B cell (primary cell): ENCODE data around the gene SLC13A2. TPM values are rescaled to one million over a fixed set of nuclear protein-coding genes. Genes with fewer than 3 reads are reported as not detected.

ENCODE experiments used
- ATAC-seq: fragments of 200-7000 bp; cut with Tn5 transposase; one replicate; pipeline ENCODE4 v1.10.0; 2021; ENCODE audit warnings: low read depth, mild to moderate bottlenecking, moderate number of reproducible peaks, moderate library complexity
- CTCF ChIA-PET: fragments of 350-600 bp; sonication (Branson Sonifier 250); formaldehyde crosslinking; loops from one replicate; lab custom pipeline; 2021; ENCODE audit warnings: antibody characterized with exemption, inconsistent platforms; lab: Charles Lee
- POLR2A ChIA-PET: fragments of 350-600 bp; sonication (Branson Sonifier 250); formaldehyde crosslinking; loops from one replicate; lab custom pipeline; 2021; ENCODE audit warnings: antibody characterized with exemption; lab: Charles Lee
- DNase-seq: peaks from one replicate; pipeline ENCODE4 v3.0.0; 2013
- H2AFZ ChIP-seq: 2 replicates; pipeline ENCODE4 v1.6.1; 2012; ENCODE audit warnings: mild to moderate bottlenecking, low read depth, low read length; ENCODE audit not compliant: insufficient read depth, poor library complexity, severe bottlenecking
- H3K27ac ChIP-seq, 2 donors: 1 replicate in 1 of 2; 2 replicates in 1 of 2; pipeline ENCODE4 v1.5.1; 2012 to 2013; ENCODE audit warnings: low read length in 2 of 2, mild to moderate bottlenecking in 2 of 2, moderate library complexity in 1 of 2
- H3K27me3 ChIP-seq, 4 experiments: fragments of 200-600 bp in 1 of 4; sonication (generic) in 1 of 4; replicated peaks in 1 of 4; 1 replicate in 2 of 4; 2 replicates in 2 of 4; pipeline versions ENCODE4 v1.6.1 to v1.7.0; 2013 to 2016; ENCODE audit warnings: low read length in 3 of 4, mild to moderate bottlenecking in 2 of 4, mixed read lengths in 1 of 4, moderate library complexity in 1 of 4; ENCODE audit not compliant: insufficient read depth in 4 of 4, control insufficient read depth in 3 of 4; ENCODE audit errors: control extremely low read depth in 1 of 4
- H3K36me3 ChIP-seq, 2 experiments: replicated peaks in 1 of 2; 1 replicate in 1 of 2; 2 replicates in 1 of 2; pipeline versions ENCODE4 v1.6.1 to v1.7.1; 2013; ENCODE audit warnings: low read length in 1 of 2; ENCODE audit not compliant: insufficient read depth in 2 of 2, control insufficient read depth in 1 of 2; ENCODE audit errors: control extremely low read depth in 1 of 2, extremely low read depth in 1 of 2
- H3K4me1 ChIP-seq, 2 donors: fragments of 200-600 bp in 1 of 2; sonication (generic) in 1 of 2; 1 replicate in 1 of 2; 2 replicates in 1 of 2; pipeline versions ENCODE4 v1.5.1 to v1.6.1; 2013 to 2017; ENCODE audit warnings: low read length in 2 of 2; ENCODE audit not compliant: control insufficient read depth in 2 of 2, insufficient read depth in 2 of 2
- H3K4me2 ChIP-seq: replicated peaks from 2 replicates; pipeline ENCODE3; 2012; ENCODE audit warnings: mild to moderate bottlenecking, low read depth, low read length; ENCODE audit not compliant: poor library complexity, severe bottlenecking
- H3K4me3 ChIP-seq, 5 experiments: fragments of 200-600 bp in 1 of 5; sonication (generic) in 1 of 5; 1 replicate in 3 of 5; 2 replicates in 2 of 5; pipeline versions ENCODE4 v1.5.1 to v1.7.0; 2011 to 2016; ENCODE audit warnings: low read length in 4 of 5, mild to moderate bottlenecking in 4 of 5, low read depth in 2 of 5, control low read depth in 1 of 5, moderate library complexity in 1 of 5; ENCODE audit not compliant: insufficient read depth in 1 of 5; ENCODE audit errors: control extremely low read depth in 1 of 5, extremely low read depth in 1 of 5
- H3K79me2 ChIP-seq: fragments of 200-600 bp; sonication (generic); one replicate; pipeline ENCODE4 v1.6.0; 2016; ENCODE audit warnings: low read length; ENCODE audit not compliant: control insufficient read depth, insufficient read depth
- H3K9ac ChIP-seq: fragments of 200-600 bp; sonication (generic); 2 replicates; pipeline ENCODE4 v1.6.1; 2017; ENCODE audit warnings: mild to moderate bottlenecking, low read length, moderate library complexity
- H3K9me3 ChIP-seq, 3 donors: one replicate each; pipeline versions ENCODE4 v1.6.1 to v1.7.1; 2013; ENCODE audit warnings: low read length in 2 of 3; ENCODE audit not compliant: control insufficient read depth in 2 of 3, insufficient read depth in 1 of 3; ENCODE audit errors: control extremely low read depth in 1 of 3
- H4K20me1 ChIP-seq: 2 replicates; pipeline ENCODE4 v1.6.0; 2012; ENCODE audit warnings: mild to moderate bottlenecking, low read length; ENCODE audit not compliant: insufficient read depth, control insufficient read depth, poor library complexity, severe bottlenecking
- H3K27ac Mint-ChIP-seq: one replicate; pipeline ENCODE4 v1.8.0; 2021; ENCODE audit warnings: mixed read lengths
- H3K27me3 Mint-ChIP-seq: one replicate; pipeline ENCODE4 v1.8.0; 2021; ENCODE audit warnings: mixed read lengths
- H3K4me1 Mint-ChIP-seq: one replicate; pipeline ENCODE4 v1.8.0; 2021; ENCODE audit warnings: mixed read lengths
- H3K4me3 Mint-ChIP-seq: one replicate; pipeline ENCODE4 v1.8.0; 2021; ENCODE audit warnings: mixed read lengths
- H3K9me3 Mint-ChIP-seq: one replicate; pipeline ENCODE4 v1.8.0; 2022; ENCODE audit warnings: mixed read lengths; ENCODE audit not compliant: insufficient read depth
- EZH2 ChIP-seq: IDR thresholded peaks from 2 replicates; pipeline ENCODE4 v1.6.1; 2012; ENCODE audit warnings: borderline replicate concordance, low read depth, mild to moderate bottlenecking, moderate library complexity, low read length; ENCODE audit not compliant: insufficient read depth, poor library complexity, severe bottlenecking
- WGBS: methylation state at CpG from one replicate; pipeline ENCODE4 v1.1.5; 2013; ENCODE audit warnings: missing lambda C conversion rate; ENCODE audit not compliant: insufficient coverage; 5-methylcytosine and 5-hydroxymethylcytosine counted together
- intact Hi-C: fragments of 100-400 bp; cut with micrococcal nuclease; formaldehyde crosslinking; loops from one replicate; pipeline ENCODE4 v1.10.0; 2022
- polyA minus RNA-seq: library from RNA; depleted of rRNA, polyadenylated mRNA; stranded (reverse); fragments of >200 nt; gene quantifications from 2 replicates; pipeline ENCODE4 v1.2.3, GENCODE V29; 2012
- polyA plus RNA-seq: library from polyadenylated mRNA; depleted of rRNA; stranded (reverse); fragments of >200 nt; gene quantifications from 2 replicates; pipeline ENCODE4 v1.2.3, GENCODE V29; 2012
- total RNA-seq, 2 donors: library from RNA; stranded (reverse); fragments of 120-200 nt in 1 of 2; gene quantifications; 1 replicate in 1 of 2; 2 replicates in 1 of 2; pipeline versions ENCODE4 v1.2.3 to v1.2.4, GENCODE V29; 2013 to 2022
- TF ChIP-seq, protein P1 (sequence below): fragments of 200-600 bp; IDR thresholded peaks from one replicate; pipeline ENCODE4 v1.8.0; 2022; ENCODE audit warnings: antibody characterized with exemption, mild to moderate bottlenecking

SLC13A2 gene, protein sequence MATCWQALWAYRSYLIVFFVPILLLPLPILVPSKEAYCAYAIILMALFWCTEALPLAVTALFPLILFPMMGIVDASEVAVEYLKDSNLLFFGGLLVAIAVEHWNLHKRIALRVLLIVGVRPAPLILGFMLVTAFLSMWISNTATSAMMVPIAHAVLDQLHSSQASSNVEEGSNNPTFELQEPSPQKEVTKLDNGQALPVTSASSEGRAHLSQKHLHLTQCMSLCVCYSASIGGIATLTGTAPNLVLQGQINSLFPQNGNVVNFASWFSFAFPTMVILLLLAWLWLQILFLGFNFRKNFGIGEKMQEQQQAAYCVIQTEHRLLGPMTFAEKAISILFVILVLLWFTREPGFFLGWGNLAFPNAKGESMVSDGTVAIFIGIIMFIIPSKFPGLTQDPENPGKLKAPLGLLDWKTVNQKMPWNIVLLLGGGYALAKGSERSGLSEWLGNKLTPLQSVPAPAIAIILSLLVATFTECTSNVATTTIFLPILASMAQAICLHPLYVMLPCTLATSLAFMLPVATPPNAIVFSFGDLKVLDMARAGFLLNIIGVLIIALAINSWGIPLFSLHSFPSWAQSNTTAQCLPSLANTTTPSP
- total RNA-seq (not detected in 2 replicates), polyA plus RNA-seq (not detected in 2 replicates), polyA minus RNA-seq (not detected in 2 replicates)
- not detected for total RNA-seq (2013)

DNA sequence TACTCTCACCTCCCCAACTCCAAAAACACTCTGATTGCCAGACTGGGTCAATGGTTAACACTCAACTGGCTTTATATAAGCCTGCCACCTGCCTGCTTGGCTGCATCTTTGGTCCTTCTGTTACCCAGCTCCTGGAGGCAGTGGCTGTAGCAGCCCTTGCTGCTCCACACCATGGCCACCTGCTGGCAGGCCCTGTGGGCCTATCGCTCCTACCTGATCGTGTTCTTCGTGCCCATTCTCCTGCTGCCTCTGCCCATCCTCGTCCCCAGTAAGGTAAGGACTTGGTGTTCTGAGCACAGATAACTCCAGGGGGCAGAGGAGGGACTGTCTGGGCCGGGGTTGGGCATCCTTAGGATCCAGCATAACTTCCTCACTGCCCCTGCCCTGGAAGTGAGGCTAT lies at the start of gene SLC13A2:
Gene SLC13A2, plus strand, starts transcription at position 103 of the 400 bp plus-strand sequence. Its CDS starts 69 bp downstream, at position 172.
- Histone ChIP-seq H4K20me1 (no peaks in the 10 kb centered on the region), H3K4me3 (no peak within 1 kb of the TSS), H3K9me3 (no peaks in the 10 kb centered on the region), H3K9ac (no peak within 1 kb of the TSS), H3K79me2 (no peaks in the 10 kb centered on the region), H3K4me1 (no peaks in the 10 kb centered on the region), H2AFZ (no peak within 1 kb of the TSS), H3K27me3 (no peaks in the 10 kb centered on the region), H3K27ac (no peak within 1 kb of the TSS), H3K4me2 (no peak within 1 kb of the TSS), H3K36me3 (no peaks in the 10 kb centered on the region)
- no peaks in the 10 kb centered on the region for H3K4me1 Mint-ChIP-seq
- H3K27me3 Mint-ChIP-seq: peaks cover 10% of the 10 kb centered on the region
- H3K9me3 Mint-ChIP-seq: no peaks in the 10 kb centered on the region
- CTCF ChIA-PET: no interaction called here
- POLR2A ChIA-PET: no interaction called here
- intact Hi-C loops: no loop called here
- TF ChIP-seq, protein P1, sequence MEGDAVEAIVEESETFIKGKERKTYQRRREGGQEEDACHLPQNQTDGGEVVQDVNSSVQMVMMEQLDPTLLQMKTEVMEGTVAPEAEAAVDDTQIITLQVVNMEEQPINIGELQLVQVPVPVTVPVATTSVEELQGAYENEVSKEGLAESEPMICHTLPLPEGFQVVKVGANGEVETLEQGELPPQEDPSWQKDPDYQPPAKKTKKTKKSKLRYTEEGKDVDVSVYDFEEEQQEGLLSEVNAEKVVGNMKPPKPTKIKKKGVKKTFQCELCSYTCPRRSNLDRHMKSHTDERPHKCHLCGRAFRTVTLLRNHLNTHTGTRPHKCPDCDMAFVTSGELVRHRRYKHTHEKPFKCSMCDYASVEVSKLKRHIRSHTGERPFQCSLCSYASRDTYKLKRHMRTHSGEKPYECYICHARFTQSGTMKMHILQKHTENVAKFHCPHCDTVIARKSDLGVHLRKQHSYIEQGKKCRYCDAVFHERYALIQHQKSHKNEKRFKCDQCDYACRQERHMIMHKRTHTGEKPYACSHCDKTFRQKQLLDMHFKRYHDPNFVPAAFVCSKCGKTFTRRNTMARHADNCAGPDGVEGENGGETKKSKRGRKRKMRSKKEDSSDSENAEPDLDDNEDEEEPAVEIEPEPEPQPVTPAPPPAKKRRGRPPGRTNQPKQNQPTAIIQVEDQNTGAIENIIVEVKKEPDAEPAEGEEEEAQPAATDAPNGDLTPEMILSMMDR: no peak
- no peak for TF ChIP-seq EZH2
- ATAC-seq (no peak), DNase-seq (no peak)
- WGBS: 96% methylated on average over 3 of the region's 5 CpGs
- H3K4me3 Mint-ChIP-seq: no peak within 1 kb of the TSS
- H3K27ac Mint-ChIP-seq: no peak within 1 kb of the TSS

DNA sequence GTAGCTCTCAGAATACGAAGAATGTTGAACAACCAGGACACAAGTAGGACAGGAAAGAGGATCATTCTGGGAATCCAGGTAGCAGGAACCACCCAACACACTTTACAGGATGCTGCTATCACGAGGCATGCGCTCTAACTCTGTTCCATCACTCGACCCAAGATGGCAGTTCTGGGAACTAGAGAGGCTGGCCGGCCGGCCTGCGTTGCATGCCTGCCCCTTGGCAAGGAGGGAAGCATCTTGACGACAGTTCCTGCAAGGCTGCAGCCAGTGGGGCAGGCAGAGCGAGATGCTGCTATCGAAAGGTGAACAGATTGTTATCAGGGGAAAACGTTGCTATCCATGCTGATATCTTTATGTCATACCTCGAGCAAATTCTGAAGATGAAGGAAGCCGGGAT lies 48.2 kb upstream of the SLC13A2 start:
- Mint-ChIP-seq H3K27ac (no peak overlapping the region), H3K9me3 (no peaks in the 10 kb centered on the region), H3K4me1 (no peaks in the 10 kb centered on the region), H3K4me3 (no peak overlapping the region), H3K27me3 (peaks cover 21% of the 10 kb centered on the region)
- Histone ChIP-seq H3K9me3 (no peaks in the 10 kb centered on the region), H3K79me2 (no peaks in the 10 kb centered on the region), H3K9ac (no peak overlapping the region), H3K4me2 (no peak overlapping the region), H3K4me1 (no peaks in the 10 kb centered on the region), H3K4me3 (no peak overlapping the region), H4K20me1 (no peaks in the 10 kb centered on the region), H3K36me3 (no peaks in the 10 kb centered on the region), H3K27ac (no peak overlapping the region), H3K27me3 (peaks cover 0 to 4% (median 1%) of the 10 kb centered on the region in 4 experiments), H2AFZ (no peak overlapping the region)
- ATAC-seq (no peak), DNase-seq (no peak)
- 92% methylated on average over 12 of the region's 13 CpGs for WGBS
- CTCF ChIA-PET: interaction anchor here (1.0 kb wide), 1 partner anchor 11 kb away, joined by 3 read pairs; no protein-coding TSS in a partner anchor
- intact Hi-C loops: no loop called here
- POLR2A ChIA-PET: no interaction called here
- no peak for TF ChIP-seq EZH2
- TF ChIP-seq, protein P1: no peak
